Activated CD4-positive, alpha-beta T cell treated with anti-CD3 and anti-CD28 coated beads for 36 hours (primary cell): ENCODE results near the gene ATP5PD. TPM values are rescaled to one million over a fixed set of nuclear protein-coding genes. Genes with fewer than 3 reads are reported as not detected.
"Not testable (repeated sequence)": the region's sequence is repeated elsewhere in the genome, so short reads cannot be mapped to it uniquely, and the experiment has no call there.

ENCODE experiments used
- ATAC-seq: fragments of 200-7000 bp; cut with Tn5 transposase; one replicate; pipeline ENCODE4 v1.10.0; 2021; ENCODE audit warnings: mild to moderate bottlenecking, moderate library complexity
- CTCF ChIA-PET: fragments of 350-600 bp; sonication (Branson Sonifier 250); formaldehyde crosslinking; loops from one replicate; lab custom pipeline; 2021; ENCODE audit warnings: antibody characterized with exemption; lab: Charles Lee
- POLR2A ChIA-PET: fragments of 350-600 bp; sonication (Branson Sonifier 250); formaldehyde crosslinking; loops from one replicate; lab custom pipeline; 2021; ENCODE audit warnings: antibody characterized with exemption, inconsistent platforms; lab: Charles Lee
- DNase-seq: peaks from one replicate; pipeline ENCODE4 v3.0.0-alpha.2; 2020
- H3K27ac Mint-ChIP-seq: one replicate; pipeline ENCODE4 v1.8.0; 2021; ENCODE audit warnings: mixed read lengths
- H3K27me3 Mint-ChIP-seq: one replicate; pipeline ENCODE4 v1.8.0; 2021; ENCODE audit warnings: mixed read lengths
- H3K36me3 Mint-ChIP-seq: one replicate; pipeline ENCODE4 v1.8.0; 2021; ENCODE audit warnings: low read depth, mixed read lengths
- H3K4me1 Mint-ChIP-seq: one replicate; pipeline ENCODE4 v1.8.0; 2021; ENCODE audit warnings: mixed read lengths
- H3K4me3 Mint-ChIP-seq: one replicate; pipeline ENCODE4 v1.8.0; 2021; ENCODE audit warnings: mild to moderate bottlenecking, moderate library complexity, mixed read lengths
- H3K9me3 Mint-ChIP-seq: one replicate; pipeline ENCODE4 v1.8.0; 2021; ENCODE audit warnings: low read depth, mixed read lengths
- intact Hi-C, 2 experiments: fragments of 100-400 bp; cut with DNase I in 1 of 2; cut with micrococcal nuclease in 1 of 2; formaldehyde crosslinking; loops; one replicate each; pipeline versions ENCODE4 v1.14.2 to v1.15.1; 2022 to 2024; cut with DNase I, micrococcal nuclease
- total RNA-seq, 2 experiments: library from RNA; stranded (reverse); gene quantifications; one replicate each; pipeline ENCODE4 v1.2.3, GENCODE V29; 2021

ATP5PD gene
- total RNA-seq, 2 experiments from 2014 or later: 194 to 237 TPM

DNA sequence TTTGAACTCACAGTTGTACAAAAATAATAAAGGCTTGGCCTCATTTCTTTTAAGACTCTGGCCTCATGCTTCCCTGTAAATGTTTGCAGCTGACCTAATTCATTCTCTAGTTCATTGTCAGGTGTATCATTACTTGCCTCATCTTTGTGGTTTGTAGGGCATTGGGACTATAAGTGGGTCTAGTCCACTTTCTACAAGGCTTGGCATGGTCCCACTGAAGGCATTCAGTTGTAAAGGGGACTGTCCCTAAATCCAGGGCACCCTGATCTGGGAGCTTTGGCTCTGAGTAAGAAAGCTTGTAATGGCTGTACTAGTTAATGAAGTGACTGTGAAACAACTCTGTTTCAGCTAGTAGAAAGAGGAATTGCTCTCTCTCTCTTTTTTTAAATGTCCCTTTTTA lies 2.9 kb upstream of the ATP5PD start:
- Mint-ChIP-seq H3K27ac (peak overlapping the region; percentile 25), H3K9me3 (no peaks in the 10 kb centered on the region), H3K4me1 (peaks cover 35% of the 10 kb centered on the region), H3K27me3 (no peaks in the 10 kb centered on the region), H3K36me3 (peaks cover 28% of the 10 kb centered on the region), H3K4me3 (no peak overlapping the region)
- DNase-seq (no peak), ATAC-seq (no peak)
- POLR2A ChIA-PET: interaction anchor here (0.5 kb wide), 1 partner anchor 357 kb away, joined by 3 read pairs; no protein-coding TSS in a partner anchor
- CTCF ChIA-PET: interaction anchor here (0.6 to 3.7 kb wide), 12 partner anchors 9 to 155 kb away, joined by 3 to 20 read pairs (median 3); no protein-coding TSS in a partner anchor
- intact Hi-C loops: loop anchor here in 1 of 2 experiments (5.0 kb wide), 2 partner anchors 63 to 158 kb away; partner anchors contain the start of gene NUP85

DNA sequence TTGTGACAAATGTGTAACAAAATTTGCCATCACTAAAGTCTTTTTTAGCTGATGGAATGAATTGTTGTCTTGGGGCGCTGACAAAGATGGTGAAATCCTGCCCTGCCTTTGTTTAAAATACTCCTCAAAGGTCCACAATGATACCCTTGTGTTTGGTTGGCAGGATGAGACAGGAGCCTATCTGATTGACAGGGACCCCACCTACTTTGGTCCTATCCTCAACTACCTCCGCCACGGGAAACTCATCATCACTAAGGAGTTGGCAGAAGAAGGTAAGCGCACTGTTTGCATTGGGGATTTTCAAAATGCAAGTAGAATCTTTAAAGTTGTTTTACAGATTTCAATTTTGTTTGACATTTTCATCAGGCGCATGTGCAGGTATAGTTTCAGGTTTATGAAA lies 2.3 kb upstream of the ATP5PD start:
- Mint-ChIP-seq H3K27ac (peak overlapping the region; percentile 35), H3K4me1 (peaks cover 37% of the 10 kb centered on the region), H3K4me3 (peak overlapping the region; percentile 99), H3K27me3 (no peaks in the 10 kb centered on the region), H3K36me3 (peaks cover 25% of the 10 kb centered on the region), H3K9me3 (no peaks in the 10 kb centered on the region)
- ChIA-PET POLR2A (interaction anchor here (0.9 kb wide), 1 partner anchor 14 kb away, joined by 4 read pairs; no protein-coding TSS in a partner anchor), CTCF (interaction anchor here (0.6 to 3.7 kb wide), 13 partner anchors 10 to 313 kb away, joined by 3 to 20 read pairs (median 3); partner anchors contain the start of gene NUP85)
- DNase-seq (no peak), ATAC-seq (no peak)
- intact Hi-C loops: loop anchor here in 1 of 2 experiments (5.0 kb wide), 2 partner anchors 63 to 158 kb away; partner anchors contain the start of gene NUP85

GRCh38 chr17:75048249-75048878 lies 1.6 kb upstream of the ATP5PD start:
- Mint-ChIP-seq H3K27me3 (no peaks in the 10 kb centered on the region), H3K4me1 (peaks cover 37% of the 10 kb centered on the region), H3K27ac (peak overlapping the region; percentile 35), H3K36me3 (peaks cover 21% of the 10 kb centered on the region), H3K4me3 (peak overlapping the region; percentile 99), H3K9me3 (no peaks in the 10 kb centered on the region)
- CTCF ChIA-PET: interaction anchor here (0.6 to 3.7 kb wide), 13 partner anchors 10 to 312 kb away, joined by 3 to 20 read pairs (median 4); partner anchors contain the start of gene NUP85
- no peak for ATAC-seq
- intact Hi-C loops: loop anchor here in 1 of 2 experiments (5.0 kb wide), 2 partner anchors 64 to 159 kb away; partner anchors contain the start of gene NUP85
- DNase-seq: no peak
- POLR2A ChIA-PET: interaction anchor here (0.6 to 1.0 kb wide), 3 partner anchors 14 to 286 kb away, joined by 3 to 4 read pairs (median 3); no protein-coding TSS in a partner anchor

- CTCF ChIA-PET: interaction anchor here (0.5 to 3.7 kb wide), 5 partner anchors 9 to 360 kb away, joined by 3 to 20 read pairs (median 3); no protein-coding TSS in a partner anchor
- no peak for ATAC-seq
- peaks cover 37% of the 10 kb centered on the region for H3K4me1 Mint-ChIP-seq
- intact Hi-C loops: loop anchor here (1.0 to 5.0 kb wide), 10 partner anchors 13 to 299 kb away; partner anchors contain the start of genes CDR2L (in 2 of the 2), NUP85 (in 2 of the 2), JPT1 (in 1 of the 2) and MRPL58 (in 1 of the 2)
- peak overlapping the region; percentile 99 for H3K4me3 Mint-ChIP-seq
- no peaks in the 10 kb centered on the region for H3K27me3 Mint-ChIP-seq
- peak overlapping the region; percentile 90 for H3K27ac Mint-ChIP-seq
- peaks cover 16% of the 10 kb centered on the region for H3K36me3 Mint-ChIP-seq
- H3K9me3 Mint-ChIP-seq: no peaks in the 10 kb centered on the region
- POLR2A ChIA-PET: interaction anchor here (0.6 to 1.0 kb wide), 5 partner anchors 8 to 285 kb away, joined by 3 read pairs; no protein-coding TSS in a partner anchor
- peak; percentile 50 for DNase-seq
These were observed 779 bp upstream of the ATP5PD start for GRCh38 chr17:75047398-75048098.

- CTCF ChIA-PET: interaction anchor here (0.7 kb wide), 1 partner anchor 86 kb away, joined by 3 read pairs; no protein-coding TSS in a partner anchor
- H3K27ac Mint-ChIP-seq: peak overlapping the region; percentile 94
- H3K9me3 Mint-ChIP-seq, H3K27me3 Mint-ChIP-seq, ATAC-seq, DNase-seq, POLR2A ChIA-PET: not testable (repeated sequence)
- intact Hi-C loops: loop anchor here (1.0 to 5.0 kb wide), 6 partner anchors 11 to 243 kb away; partner anchors contain the start of genes CDR2L (in 1 of the 2), NUP85 (in 1 of the 2) and SLC25A19 (in 1 of the 2)
- H3K4me1 Mint-ChIP-seq: peaks cover 37% of the 10 kb centered on the region
- peak overlapping the region; percentile 99 for H3K4me3 Mint-ChIP-seq
- H3K36me3 Mint-ChIP-seq: peaks cover 16% of the 10 kb centered on the region
These were observed 793 bp downstream of the ATP5PD start for GRCh38 chr17:75045946-75046406.

DNA sequence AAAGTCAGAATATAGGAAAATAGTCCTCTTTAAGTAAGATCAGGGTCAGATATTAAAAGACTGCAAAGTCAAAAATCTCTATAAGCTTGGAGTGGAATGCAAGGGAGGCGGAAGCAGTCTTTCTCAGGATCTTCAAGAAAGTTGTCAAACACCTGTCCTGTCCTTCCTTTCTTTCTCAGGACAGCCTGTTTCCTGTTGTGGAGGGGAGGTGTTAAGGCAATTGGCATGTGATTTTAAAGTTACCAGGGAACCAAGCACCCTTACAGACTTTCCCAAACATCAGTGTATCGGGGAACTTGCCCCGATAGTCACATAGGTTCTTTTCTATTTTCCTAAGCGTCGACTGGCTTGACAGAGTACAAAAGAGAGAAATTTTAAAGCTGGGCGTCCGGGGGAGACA lies 2.1 kb downstream of the ATP5PD start:
- intact Hi-C loops: loop anchor here in 1 of 2 experiments (5.0 kb wide), 2 partner anchors 68 to 163 kb away; partner anchors contain the start of gene NUP85

DNA sequence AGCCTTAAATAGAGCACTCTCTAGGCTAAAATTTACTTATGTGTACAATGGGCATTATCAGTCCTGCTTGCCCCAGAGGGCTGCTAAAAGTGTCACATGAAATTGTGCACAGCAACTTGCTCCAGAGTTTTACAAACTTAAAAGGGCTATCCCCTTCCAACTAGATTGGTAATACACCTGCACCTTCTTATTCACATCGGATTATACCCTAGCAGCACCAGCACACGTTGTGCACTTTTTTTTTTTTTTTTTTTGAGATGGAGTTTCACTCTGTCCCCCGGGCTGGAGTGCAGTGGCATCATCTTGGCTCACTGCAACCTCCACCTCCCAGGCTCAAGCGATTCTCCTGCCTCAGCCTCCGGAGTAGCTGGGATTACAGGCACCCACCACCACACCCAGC lies 3.0 kb downstream of the ATP5PD start:
- ATAC-seq, H3K4me3 Mint-ChIP-seq, H3K27me3 Mint-ChIP-seq, POLR2A ChIA-PET, H3K27ac Mint-ChIP-seq, DNase-seq, intact Hi-C loops, H3K9me3 Mint-ChIP-seq: not testable (repeated sequence)
- CTCF ChIA-PET: interaction anchor here (1.4 kb wide), 1 partner anchor 9 kb away, joined by 4 read pairs; no protein-coding TSS in a partner anchor
- Mint-ChIP-seq H3K36me3 (peaks cover 28% of the 10 kb centered on the region), H3K4me1 (peaks cover 26% of the 10 kb centered on the region)

More for the DNA sequence above, 2.1 kb downstream of the ATP5PD start:
- ChIA-PET POLR2A (no interaction called here), CTCF (no interaction called here)
- H3K27ac Mint-ChIP-seq: no peak overlapping the region
- peaks cover 34% of the 10 kb centered on the region for H3K4me1 Mint-ChIP-seq
- H3K9me3 Mint-ChIP-seq: no peaks in the 10 kb centered on the region
- DNase-seq: no peak
- H3K27me3 Mint-ChIP-seq: no peaks in the 10 kb centered on the region
- H3K4me3 Mint-ChIP-seq: peak overlapping the region; percentile 15
- H3K36me3 Mint-ChIP-seq: peaks cover 27% of the 10 kb centered on the region
- no peak for ATAC-seq

DNA sequence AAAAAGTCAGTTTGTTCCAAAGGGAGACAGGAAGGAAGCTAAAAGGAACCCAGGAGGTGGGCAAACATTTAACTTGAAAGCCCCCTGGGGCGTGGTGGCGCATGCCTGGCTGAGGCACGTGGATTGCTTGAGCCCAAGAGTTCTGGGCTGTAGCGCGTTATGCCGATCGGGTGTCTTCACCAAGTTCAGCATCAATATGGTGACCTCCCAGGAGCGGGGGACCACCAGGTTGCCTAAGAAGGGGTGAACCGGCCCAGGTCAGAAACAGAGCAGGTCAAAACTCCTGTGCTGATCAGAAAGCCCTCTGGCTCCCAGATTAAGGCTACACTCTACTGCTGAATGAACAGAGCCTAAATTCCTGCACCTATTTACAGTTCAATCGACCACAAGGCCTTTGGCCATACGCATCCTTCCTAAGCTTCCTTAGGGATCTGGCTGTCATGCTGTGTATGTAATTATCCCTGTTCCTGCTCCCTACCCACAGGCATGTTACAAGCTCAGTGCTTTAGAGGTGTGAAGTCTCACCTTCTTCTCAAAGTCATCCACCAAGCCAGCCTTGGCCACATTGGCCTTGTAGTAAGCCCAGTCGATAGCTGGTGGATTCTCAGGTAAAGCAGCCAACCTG lies 5.0 kb downstream of the ATP5PD start:
- ATAC-seq: no peak
- H3K4me1 Mint-ChIP-seq: peaks cover 20% of the 10 kb centered on the region
- ChIA-PET CTCF (interaction anchor here (0.6 to 1.8 kb wide), 6 partner anchors 18 to 160 kb away, joined by 3 to 5 read pairs (median 3); no protein-coding TSS in a partner anchor), POLR2A (no interaction called here)
- H3K27ac Mint-ChIP-seq: no peak overlapping the region
- H3K4me3 Mint-ChIP-seq: no peak overlapping the region
- H3K27me3 Mint-ChIP-seq: no peaks in the 10 kb centered on the region
- H3K36me3 Mint-ChIP-seq: peaks cover 31% of the 10 kb centered on the region
- intact Hi-C loops: no loop called here
- DNase-seq: no peak
- no peaks in the 10 kb centered on the region for H3K9me3 Mint-ChIP-seq

DNA sequence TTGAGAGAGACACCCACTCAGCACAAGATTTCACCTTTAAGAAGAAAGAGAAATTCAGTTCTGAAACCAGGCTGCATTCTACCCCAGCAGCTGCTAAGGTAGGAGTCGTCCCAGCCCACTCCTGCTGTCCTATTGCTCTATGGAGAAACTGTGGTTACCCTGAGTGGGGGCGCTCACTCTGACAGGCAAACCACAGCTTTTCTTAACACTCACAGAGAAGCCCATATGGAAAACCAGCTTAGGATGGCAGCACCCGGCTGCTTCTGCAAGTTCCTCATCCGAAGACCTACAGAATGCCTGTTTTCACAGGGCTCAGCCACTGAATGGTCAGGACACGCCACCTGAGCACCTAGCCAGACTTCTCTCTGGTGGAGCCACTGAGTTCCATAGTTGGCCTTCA lies 7.5 kb downstream of the ATP5PD start:
- H3K36me3 Mint-ChIP-seq: peaks cover 37% of the 10 kb centered on the region
- intact Hi-C loops: loop anchor here (10.0 kb wide), 2 partner anchors 146 to 546 kb away; partner anchors contain the start of genes MYO15B (in 1 of the 2) and SUMO2 (in 1 of the 2)
- H3K4me3 Mint-ChIP-seq: no peak overlapping the region

More for the DNA sequence above, 7.5 kb downstream of the ATP5PD start:
- ChIA-PET POLR2A (no interaction called here), CTCF (interaction anchor here (0.7 to 1.2 kb wide), 3 partner anchors 9 to 150 kb away, joined by 3 to 8 read pairs (median 4); no protein-coding TSS in a partner anchor)
- H3K9me3 Mint-ChIP-seq: no peaks in the 10 kb centered on the region
- DNase-seq: no peak
- peaks cover 26% of the 10 kb centered on the region for H3K4me1 Mint-ChIP-seq
- no peak overlapping the region for H3K27ac Mint-ChIP-seq
- H3K27me3 Mint-ChIP-seq: no peaks in the 10 kb centered on the region
- ATAC-seq: no peak
